ENCODE results near the gene TRIM47. TPM values are rescaled to one million over a fixed set of nuclear protein-coding genes. Genes with fewer than 3 reads are reported as not detected.

TRIM47 gene
- polyA plus RNA-seq, 1 experiment: 3.2 TPM

DNA sequence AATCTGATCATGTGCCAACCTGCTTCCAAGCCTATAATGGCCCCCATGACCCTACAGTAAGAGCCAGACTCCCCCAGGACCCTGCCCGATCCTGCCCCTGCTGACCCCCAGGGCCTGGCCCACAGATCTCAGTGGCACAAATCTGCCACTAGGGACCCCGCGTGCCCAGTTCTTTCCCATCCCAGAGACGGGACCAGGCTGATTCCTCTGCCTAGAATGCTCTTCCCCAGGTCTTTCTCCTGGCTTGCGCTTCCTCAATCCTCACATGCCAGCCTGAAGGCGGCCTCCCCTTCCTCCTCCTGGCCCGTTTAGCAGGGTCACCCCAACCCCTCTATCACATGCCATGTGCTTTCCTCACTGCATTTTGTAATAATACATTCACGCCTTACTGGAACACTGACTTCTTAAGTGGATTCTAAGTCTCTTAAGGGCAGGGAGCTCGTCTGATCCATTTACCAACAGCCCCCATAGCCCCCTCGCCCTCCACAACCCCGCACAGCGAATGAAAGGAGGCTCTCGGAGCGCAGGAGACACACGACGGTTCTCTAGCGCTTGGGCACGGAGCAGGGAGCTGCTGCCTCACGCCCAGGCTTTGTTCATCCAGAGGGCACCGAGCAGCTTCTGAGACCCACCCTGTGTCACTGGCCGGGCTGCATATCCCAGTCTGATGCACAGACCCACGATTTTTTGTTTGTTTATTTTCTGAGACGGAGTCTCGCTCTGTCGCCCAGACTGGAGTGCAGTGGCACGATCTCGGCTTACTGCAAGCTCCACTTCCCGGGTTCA, 17.2 kb upstream of the TRIM47 start:
- Histone ChIP-seq H3K27me3 (ENCODE audit: control insufficient read depth, insufficient read depth, low read length) (no peaks in the 10 kb centered on the region), H3K36me3 (ENCODE audit: control insufficient read depth, insufficient read depth, low read length) (peaks cover 28% of the 10 kb centered on the region), H3K4me3 (ENCODE audit: low read depth, low read length) (peak overlapping the region; percentile 52)
- POLR2A ChIA-PET: no interaction called here
- TF ChIP-seq, protein P1, sequence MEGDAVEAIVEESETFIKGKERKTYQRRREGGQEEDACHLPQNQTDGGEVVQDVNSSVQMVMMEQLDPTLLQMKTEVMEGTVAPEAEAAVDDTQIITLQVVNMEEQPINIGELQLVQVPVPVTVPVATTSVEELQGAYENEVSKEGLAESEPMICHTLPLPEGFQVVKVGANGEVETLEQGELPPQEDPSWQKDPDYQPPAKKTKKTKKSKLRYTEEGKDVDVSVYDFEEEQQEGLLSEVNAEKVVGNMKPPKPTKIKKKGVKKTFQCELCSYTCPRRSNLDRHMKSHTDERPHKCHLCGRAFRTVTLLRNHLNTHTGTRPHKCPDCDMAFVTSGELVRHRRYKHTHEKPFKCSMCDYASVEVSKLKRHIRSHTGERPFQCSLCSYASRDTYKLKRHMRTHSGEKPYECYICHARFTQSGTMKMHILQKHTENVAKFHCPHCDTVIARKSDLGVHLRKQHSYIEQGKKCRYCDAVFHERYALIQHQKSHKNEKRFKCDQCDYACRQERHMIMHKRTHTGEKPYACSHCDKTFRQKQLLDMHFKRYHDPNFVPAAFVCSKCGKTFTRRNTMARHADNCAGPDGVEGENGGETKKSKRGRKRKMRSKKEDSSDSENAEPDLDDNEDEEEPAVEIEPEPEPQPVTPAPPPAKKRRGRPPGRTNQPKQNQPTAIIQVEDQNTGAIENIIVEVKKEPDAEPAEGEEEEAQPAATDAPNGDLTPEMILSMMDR (IDR thresholded peaks at IDR 0.05; ENCODE audit: insufficient read depth, low read depth, low read length): peak; percentile 52
- CTCF ChIA-PET: interaction anchor here (0.7 to 6.9 kb wide), 18 partner anchors 9 to 554 kb away, joined by 3 to 58 read pairs (median 6); partner anchors contain the start of genes GALK1, MRPL38, TRIM47 and WBP2
- no peak for DNase-seq (ENCODE audit: low read depth)

DNA sequence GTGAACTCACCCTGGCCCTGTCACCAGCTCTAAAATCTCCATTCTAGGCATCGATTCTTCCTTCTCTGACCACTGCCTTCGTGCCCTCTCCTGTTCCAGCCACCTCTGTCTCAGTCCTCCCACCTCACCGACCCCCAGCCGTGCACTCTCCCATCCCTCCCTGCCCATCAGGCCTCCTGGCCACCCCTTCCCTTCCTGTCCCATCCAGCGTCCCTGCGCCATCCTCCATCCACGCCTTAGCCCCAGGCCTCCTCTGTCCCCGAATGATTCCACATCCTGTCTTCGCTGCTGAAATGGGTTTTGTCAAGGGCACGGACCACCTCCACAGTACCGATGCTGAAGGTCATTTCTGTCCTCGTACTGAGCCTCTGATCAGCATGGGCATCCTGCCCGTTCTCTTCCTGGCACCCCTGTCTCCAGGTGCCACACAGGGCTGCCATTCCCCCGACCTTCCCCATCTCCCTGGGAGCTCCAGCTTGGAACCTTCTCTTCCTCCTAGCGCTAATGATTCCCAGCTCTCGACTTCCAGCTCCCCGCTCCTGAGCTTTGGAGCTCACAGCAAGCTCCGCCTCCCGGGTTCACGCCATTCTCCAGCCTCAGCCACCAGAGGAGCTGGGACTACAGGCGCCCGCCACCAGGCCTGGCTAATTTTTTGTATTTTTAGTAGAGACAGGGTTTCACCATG, 15.8 kb upstream of the TRIM47 start:
- CTCF ChIA-PET: interaction anchor here (0.8 to 6.9 kb wide), 11 partner anchors 10 to 144 kb away, joined by 3 to 58 read pairs (median 4); partner anchors contain the start of genes GALK1, TRIM47 and WBP2
- TF ChIP-seq, protein P1 (IDR thresholded peaks at IDR 0.05; ENCODE audit: insufficient read depth, low read depth, low read length): no peak
- H3K27me3 ChIP-seq (ENCODE audit: control insufficient read depth, insufficient read depth, low read length): no peaks in the 10 kb centered on the region
- no peak overlapping the region for H3K4me3 ChIP-seq (ENCODE audit: low read depth, low read length)
- POLR2A ChIA-PET: interaction anchor here (1.4 kb wide), 1 partner anchor 109 kb away, joined by 18 read pairs; the partner anchor contains the start of gene UNK
- H3K36me3 ChIP-seq (ENCODE audit: control insufficient read depth, insufficient read depth, low read length): peaks cover 20% of the 10 kb centered on the region
- DNase-seq (ENCODE audit: low read depth): no peak

DNA sequence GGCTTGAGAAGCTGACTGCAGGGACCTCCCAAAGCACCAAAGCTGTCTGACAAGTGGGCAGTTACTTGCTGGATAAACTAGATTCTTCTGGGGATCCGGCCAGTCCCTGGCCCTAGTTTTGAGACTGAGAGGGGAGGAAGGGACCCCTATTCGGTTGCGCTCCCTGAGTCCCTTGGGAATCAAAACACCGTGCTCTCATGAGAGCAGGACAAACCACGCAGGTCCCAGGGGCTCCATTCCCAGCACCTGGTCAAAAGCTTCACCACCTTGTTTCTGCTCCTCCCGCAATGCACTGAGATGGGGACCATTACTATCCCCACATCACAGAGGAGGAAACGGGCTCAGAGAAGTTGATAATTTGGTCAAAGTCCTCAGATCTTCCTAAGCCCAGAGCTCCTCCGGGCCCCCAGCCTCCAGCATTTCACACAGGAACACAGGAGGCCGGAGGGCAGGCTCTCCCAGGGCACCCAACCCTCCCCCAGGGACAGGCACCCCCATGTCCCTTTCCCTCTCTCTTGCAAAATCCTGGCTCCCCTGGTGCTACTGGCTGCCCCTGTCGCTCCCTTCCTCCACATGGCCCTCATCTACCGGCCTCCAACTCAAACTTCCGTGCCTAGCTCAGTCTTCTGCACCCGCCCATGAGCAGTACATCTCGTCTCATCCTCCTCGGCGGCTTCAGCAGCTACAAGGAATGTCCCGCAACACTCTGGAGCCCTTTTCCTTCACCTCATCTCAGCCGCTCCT, 15.1 kb upstream of the TRIM47 start:
- TF ChIP-seq, protein P1 (IDR thresholded peaks at IDR 0.05; ENCODE audit: insufficient read depth, low read depth, low read length): no peak
- H3K27me3 ChIP-seq (ENCODE audit: control insufficient read depth, insufficient read depth, low read length): no peaks in the 10 kb centered on the region
- DNase-seq (ENCODE audit: low read depth): no peak
- no peak overlapping the region for H3K4me3 ChIP-seq (ENCODE audit: low read depth, low read length)
- H3K36me3 ChIP-seq (ENCODE audit: control insufficient read depth, insufficient read depth, low read length): peaks cover 16% of the 10 kb centered on the region
- CTCF ChIA-PET: interaction anchor here (0.5 to 6.9 kb wide), 8 partner anchors 11 to 143 kb away, joined by 3 to 58 read pairs (median 5); partner anchors contain the start of gene TRIM47
- POLR2A ChIA-PET: interaction anchor here (1.4 kb wide), 1 partner anchor 109 kb away, joined by 18 read pairs; the partner anchor contains the start of gene UNK

DNA sequence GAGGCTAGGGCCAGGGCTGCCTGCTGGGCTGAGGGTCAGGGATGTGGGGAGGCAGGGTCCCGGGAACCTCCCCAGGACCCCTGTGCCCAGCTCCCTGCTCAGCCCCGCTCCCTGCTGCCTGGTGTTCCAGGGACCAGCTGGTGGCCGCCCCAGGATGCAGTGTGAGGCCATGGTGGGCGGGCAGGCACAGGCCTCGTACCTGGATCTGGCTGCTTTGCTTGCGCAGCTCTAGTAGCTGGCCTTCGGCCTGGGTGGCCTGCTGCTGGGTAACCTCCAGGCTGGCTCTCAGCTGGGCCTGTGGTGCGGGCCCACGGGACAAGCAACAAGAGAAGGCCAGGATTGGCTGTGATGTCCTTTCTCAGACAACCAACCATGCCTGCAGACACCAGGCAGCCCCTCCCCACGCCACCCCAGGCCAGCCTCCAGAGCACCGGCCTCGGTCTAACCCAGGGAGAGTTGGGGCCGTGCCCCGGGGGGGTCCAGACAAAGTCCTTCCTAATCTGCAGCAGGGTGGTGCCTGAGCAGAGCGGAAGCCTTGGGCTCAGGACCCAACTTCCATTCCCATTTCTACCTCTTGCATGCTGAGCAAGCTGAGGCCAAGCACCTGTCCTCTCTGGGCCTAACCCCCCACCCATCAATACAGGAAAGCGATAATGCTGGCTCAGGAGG, 14.3 kb upstream of the TRIM47 start:
- ChIA-PET CTCF (interaction anchor here (0.9 to 6.9 kb wide), 7 partner anchors 14 to 139 kb away, joined by 3 to 58 read pairs (median 7); partner anchors contain the start of gene TRIM47), POLR2A (no interaction called here)
- Histone ChIP-seq H3K36me3 (ENCODE audit: control insufficient read depth, insufficient read depth, low read length) (peaks cover 12% of the 10 kb centered on the region), H3K4me3 (ENCODE audit: low read depth, low read length) (no peak overlapping the region), H3K27me3 (ENCODE audit: control insufficient read depth, insufficient read depth, low read length) (no peaks in the 10 kb centered on the region)
- TF ChIP-seq, protein P1 (IDR thresholded peaks at IDR 0.05; ENCODE audit: insufficient read depth, low read depth, low read length): no peak
- DNase-seq (ENCODE audit: low read depth): no peak

Data from BJ (cell line).